Non-pigmented ciliary epithelial cell (primary cell): ENCODE data around the gene VDR.
"Not testable (repeated sequence)": the region's sequence is repeated elsewhere in the genome, so short reads cannot be mapped to it uniquely, and the experiment has no call there.

ENCODE experiments used
- DNase-seq: peaks from one replicate; pipeline ENCODE4 v3.0.0-alpha.2; 2010; ENCODE audit warnings: low read depth

The VDR gene

GRCh38 chr12:47828008-47828975, 76.5 kb downstream of the VDR start:
- DNase-seq: no peak

DNA sequence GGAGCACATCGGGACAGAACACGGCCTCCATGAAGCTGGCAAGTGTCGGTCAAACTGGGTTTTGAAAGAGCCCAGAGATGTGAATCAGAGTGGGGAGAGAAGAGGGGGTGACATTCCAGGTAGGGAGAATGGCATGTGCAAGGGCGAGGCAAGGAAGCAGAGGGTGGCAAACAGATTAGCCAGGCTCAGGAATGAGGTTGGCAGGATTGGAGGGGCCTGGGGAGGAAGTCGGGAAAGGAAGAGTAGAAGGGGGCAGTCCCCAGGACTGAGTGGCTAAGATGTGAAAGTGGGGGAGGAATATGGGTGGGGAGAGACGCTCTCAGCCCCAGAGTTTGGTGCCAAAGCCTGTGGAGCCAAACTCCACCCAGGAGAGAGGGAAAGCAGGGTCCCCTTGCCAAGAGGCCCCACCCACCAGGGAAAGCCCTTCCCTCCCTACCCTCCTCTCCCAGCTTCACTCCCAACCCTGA, 79.6 kb downstream of the VDR start:
- DNase-seq: no peak

DNA sequence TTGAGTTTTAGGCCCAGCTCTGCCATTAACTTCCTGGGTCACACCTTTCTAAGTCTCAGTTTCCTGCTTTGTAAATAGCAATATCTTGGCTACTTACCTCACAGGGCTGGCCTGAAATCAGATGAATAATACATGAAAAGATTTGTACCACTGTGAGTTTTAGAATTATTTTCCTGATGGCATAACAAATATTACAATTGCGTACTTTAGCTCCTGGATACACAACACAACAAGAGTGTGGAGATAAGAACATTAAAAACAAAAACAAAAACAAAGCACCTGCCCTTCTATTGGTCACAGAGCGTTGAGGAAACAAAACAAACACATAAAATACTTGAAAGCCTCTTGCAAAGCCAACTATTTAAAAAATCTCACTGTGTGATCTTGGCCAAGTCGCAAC, 80.2 kb downstream of the VDR start:
- DNase-seq: no peak

DNA sequence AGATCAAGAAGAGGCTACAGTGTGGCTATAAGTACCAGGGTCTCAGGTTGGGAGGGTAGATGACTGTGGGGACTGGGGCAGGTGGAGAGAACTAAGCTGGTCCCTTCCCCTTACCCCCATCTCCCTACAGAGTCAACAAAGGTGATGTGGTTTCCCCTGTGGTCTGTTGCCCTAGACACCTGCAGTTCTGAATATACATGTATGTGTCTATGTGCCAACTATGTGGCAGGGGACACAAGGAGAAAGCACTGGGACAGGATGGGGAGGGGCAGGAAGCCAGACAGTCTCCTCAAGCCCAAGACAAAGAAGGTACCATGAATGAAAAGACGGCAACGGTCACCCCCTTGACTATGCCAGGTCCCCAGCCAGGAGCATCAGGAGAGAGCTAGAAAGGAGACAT, 80.6 kb downstream of the VDR start:
- DNase-seq: no peak

DNA sequence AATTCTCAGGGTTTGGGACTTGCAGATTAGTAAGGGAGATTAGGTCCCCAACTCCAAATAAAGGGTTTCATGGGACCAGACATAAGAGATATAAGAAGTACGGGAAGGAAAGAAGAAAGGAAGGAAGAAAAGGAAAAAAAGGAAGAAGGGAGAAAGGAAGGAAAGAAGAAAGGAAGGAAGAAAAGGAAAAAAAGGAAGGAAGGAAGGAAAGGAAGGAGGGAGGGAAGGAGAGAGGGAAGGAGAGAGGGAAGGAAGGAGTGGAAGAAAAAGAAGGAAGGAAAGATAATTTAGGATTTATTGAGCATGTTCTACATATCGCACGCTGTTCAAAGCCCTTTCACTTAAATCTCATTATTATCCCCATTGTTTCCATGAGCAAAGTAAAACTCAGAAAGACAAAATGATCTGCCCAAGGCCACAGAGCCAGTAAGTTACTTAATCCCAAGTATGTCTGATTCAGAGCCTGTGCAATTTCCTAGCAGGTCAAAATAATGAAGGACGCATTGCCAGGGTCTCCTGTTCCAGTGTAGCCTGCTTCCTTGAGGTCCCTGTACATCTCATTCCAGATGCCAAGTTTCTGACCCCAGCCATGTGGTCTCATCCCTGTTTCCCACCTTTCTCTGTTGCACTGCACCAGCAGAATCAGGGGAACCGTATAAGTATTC, 81.2 kb downstream of the VDR start:
- DNase-seq: no peak

DNA sequence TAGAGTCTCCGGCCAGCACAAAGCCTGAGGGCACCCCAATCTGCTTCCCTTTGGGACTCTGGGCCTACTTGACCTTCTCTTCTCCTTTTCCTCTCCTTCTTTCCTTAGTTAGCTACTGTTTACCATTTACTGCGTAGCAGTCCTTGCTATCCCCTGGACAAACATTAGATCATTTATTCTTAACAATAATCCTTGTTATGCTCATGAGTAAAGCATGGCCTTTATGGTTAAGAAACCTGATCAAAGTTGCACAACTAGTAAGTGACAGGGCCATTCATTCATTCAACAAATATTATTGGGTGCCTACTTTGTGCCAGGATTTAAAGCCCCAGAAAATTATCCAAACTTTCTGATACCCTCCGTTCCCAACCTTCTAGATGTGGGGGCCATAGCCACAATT, 81.9 kb downstream of the VDR start:
- no peak for DNase-seq

GRCh38 chr12:47822401-47822800, 82.4 kb downstream of the VDR start:
- no peak for DNase-seq

DNA sequence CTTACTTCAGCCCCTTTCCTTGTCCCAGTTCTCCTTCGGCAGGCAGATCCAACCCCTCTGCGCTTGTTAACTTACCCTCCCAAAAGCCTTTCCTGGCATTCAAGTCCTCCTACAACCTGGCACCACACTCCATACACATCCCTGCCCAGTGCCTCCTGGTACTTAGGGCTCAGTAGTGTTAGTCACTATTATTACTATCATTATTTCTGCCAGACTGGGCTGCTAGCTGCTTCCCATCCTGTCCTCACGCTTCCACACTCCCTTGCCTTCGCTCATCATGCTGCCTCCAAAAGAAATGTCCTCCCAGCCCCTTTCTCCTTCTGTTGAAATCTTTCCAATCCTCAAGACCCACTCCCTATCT, 83.5 kb downstream of the VDR start:
- no peak for DNase-seq

DNA sequence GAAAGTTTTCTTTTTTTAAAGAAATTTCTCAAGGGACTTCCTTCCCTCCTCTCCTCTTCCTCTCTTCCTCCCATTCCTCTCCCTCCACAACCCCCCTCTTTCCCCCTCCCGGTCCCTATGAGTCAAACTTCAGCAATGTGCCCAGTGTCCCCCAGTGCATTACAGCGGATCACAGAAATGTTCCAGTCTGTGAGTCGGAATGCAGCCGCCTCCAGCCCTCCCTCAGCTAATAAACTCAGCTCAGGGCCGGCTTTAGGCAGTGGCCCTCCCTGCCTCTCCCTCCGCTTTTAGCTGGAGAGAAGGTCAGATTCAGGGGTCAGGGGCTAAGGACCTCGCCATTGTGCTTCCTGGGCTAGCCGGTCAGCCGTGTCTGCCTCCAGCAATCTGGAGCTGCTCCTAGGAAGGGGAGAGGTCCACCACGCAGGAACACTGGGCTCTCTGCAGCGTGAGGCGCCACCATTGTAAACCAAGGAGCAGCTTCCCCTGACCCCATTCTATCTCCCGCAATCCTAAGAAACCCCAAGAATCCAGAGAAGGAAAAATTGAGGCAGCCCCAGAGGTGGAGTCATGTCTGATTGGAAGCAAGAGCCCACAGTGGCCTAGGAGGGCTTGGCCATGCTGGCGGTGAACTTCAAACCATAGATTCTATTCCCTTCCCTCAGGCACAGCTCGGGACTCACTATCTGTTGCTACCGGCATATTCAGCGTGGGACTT, 84.0 kb downstream of the VDR start:
- peak; percentile 96 for DNase-seq

GRCh38 chr12:47819896-47820630, 84.7 kb downstream of the VDR start, which contains the start of gene HDAC7:
Gene HDAC7 (minus strand): TSS chr12:47819903. CDS start chr12:47819785, 118 bp downstream.
- no peak for DNase-seq

DNA sequence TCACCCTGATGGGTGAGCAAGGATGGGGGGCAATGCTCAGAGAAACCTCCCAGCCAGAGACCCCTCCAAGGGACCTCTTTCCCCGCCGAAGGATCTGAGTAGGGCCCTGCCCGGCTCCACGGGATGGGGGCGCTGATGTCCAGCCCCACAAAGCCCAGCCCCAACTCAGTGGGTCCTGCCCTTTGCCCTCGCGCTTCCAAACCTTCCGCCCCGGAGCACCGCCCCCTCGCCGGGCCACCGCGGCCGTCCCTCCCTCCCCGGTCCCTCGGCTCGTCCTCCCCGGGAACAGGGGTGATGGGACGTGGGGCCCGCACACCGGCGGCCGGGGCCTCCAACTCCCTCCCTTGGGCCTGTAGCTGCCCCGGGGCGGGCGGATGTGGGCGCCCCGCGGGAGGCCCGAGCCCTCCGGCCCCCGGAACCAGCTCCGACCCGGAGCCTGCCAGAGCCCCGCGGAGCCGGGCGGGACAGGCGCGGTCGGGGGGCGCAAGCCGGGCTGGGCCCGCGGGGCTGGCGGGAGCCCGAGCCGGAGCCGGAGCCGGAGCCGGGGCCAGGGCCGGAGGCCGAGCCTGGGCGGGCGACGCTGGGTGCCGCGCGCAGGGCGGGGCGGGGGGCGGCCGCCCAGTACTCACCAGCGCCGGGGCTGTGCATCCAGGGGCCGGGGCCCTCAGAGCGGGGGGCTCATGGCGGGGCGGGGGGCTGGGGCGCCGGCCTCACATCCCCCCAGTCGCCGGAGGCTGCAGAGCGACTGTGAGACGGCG, 85.5 kb downstream of the VDR start:
- DNase-seq: no peak

DNA sequence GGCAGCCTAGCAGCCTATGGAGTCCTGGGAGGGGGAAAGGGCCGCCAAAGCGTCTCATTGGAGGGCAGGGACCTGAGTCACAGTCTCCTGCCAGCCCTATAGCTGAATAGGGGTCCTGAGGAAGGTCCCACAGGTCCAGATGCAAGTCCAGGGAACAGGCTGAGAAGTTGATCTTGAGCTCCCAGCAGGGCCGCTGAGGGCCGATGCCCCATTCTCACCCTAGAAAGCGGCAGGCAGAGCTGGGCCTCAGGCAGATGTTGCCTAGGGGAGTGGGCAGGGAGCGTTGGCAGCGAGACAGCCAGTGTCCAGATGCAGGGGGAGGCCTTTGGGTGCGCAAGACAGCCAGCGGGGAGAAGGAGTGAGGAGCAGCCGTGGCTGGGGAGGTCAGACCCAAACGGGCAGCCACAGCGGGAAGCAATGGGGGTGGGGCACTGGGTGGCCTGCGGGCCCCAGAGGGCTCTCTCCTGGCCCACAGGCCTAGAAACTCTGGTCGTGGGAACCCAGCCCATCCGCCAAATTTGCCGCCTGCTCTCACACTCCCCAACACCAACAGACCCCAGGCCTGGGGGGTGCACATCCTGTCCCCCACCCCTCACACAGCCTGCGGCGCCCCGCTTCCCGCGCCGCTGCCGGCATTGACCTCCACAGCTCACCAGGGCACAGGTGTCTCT, 86.2 kb downstream of the VDR start:
- no peak for DNase-seq

DNA sequence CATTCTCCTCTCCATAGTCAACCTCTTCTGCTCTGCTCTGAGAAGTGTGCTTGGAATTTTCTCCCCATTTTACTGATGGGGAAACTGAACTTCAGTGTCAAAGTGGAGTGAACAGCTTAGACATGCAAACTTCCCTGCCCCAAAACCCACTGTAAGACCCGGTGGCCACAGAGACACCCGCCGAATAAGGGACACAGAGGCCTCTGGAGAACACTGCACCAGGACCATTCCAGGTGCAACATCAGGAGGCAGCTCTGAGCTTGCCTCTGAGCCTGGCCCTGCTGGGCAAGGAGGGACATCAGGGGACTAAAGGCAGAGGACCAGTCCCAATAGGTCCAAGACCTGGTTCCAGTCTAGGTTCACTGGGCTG, 86.8 kb downstream of the VDR start:
- no peak for DNase-seq

GRCh38 chr12:47817272-47818006, 87.4 kb downstream of the VDR start:
- DNase-seq: no peak

DNA sequence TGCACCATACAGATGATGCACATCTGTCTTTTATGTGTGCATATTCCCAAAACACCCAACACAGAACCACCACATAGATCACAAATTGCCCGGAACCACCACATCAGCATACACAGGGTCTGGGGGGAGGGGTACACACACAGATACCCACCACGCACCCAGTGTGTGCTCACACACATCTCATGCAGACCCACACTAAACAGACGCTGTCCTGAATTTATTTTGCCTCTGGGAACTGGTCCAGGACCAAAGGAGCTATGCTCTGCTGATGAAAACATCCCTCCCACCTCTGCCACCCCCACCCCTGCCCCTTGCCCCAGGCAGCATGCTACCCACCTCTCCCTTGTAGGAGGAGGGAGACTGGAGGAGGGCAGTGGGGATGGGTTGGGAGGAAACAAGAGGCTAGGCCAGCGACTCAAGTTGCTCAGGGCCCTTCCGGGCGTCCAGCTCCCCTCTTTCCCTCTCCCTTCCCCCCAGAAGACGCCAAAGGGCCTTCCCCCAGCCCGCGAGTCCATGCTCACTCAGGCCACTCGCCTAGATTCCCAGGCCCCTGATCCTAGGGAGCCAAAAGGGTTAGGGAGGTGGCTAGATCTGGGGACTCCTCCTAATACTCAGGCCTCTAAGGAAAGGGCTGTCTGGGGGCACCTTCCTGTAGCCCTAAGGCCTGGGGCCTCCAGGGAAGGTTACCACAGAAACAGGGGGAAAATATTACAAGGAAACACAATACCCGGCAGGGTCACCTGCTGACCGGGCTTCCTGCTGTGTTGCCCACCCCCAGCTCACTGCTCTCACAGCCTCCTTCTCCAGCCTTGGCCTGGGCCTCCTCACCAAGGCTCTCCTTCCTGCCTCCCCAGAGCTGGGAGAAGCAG, 88.2 kb downstream of the VDR start:
- no peak for DNase-seq

DNA sequence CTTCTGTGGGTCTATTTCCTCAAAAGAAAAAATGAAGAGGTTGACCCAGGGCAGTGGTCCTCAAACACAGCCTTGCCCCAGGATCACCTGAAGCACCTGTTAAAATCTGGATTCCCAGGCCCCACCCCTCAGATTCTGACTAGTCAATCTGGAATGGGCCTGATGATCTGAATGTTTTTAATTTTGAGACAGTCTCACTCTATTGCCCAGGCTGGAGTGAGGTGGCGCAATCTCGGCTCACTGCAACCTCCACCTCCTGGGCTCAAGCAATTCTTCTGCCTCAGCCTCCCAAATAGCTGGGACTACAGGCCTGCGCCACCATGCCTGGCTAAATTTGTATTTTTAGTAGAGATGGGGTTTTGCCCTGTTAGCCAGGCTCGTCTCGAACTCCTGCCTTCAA, 89.3 kb downstream of the VDR start:
- DNase-seq: not testable (repeated sequence)

GRCh38 chr12:47814539-47815170, 90.1 kb downstream of the VDR start:
- no peak for DNase-seq

DNA sequence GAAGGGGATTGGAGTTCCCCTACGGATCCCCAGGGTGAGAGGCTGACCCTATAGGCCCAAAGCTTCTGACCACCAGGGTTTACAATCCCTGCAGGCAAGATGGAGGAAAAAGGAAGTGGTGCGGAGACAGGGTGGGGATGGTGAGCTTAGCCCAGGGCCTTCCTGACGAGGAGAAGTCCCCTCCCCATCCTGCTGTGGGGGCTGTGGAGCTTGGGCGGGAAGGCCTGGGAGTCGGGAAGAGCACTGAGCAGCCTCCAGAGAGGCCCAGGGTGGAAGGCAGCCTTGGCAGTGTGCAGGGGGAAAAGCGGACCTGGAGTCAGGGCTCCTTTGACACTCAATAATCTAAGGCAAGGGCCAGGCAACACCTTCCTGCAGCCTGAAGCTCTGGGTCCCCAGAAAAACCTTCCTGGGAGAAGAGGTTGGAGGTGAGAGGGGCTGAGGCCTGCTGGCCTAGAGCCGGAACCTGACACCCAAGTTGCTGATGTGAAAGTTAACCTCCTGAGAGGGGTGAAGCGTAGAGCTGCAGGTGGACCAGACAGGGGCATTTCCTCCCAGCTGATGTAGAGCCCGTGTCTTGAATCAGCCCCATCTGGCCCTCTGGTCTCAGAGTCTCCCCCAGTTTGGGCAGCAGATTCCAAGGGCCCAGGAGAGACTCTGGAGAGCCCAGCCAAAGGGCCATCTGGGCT, 91.1 kb downstream of the VDR start:
- DNase-seq: no peak
